ENCODE measurements around the gene NAT16. TPM values are rescaled to one million over a fixed set of nuclear protein-coding genes. Genes with fewer than 3 reads are reported as not detected.

The NAT16 gene
- total and polyA plus RNA-seq, 12 donors = 0.14 TPM; not detected in 11

DNA sequence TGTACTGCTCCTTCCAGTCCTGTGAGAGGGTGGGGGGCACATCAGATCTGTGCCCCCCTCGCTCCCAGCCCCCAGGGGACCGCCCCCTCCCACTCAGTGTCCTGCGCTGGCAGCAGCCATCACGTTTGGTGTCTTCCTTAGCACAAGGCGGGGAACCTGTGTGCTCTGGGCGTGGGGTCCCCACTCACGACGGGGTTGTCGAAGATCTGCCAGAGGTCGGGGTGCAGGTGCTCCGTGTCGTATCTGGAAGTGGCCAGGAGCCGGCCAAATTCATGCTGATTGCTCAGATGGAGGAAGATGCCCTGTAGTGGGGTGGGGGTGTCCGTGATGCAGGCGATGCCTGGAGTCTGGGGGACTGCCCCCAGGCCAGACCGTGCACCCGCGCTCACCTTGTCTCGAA is 30.1 kb upstream of the NAT16 start:
- 88 to 95% (median 92%) methylated on average over 8 to 19 of the region's 19 CpGs for WGBS, 4 donors
- intact Hi-C loops (cut with DNase I) = loop anchor here in 1 of 2 donors (5.0 kb wide), 1 partner anchor 37 kb away; the partner anchor contains the start of gene FIS1
- Histone ChIP-seq H3K4me3 (no peak overlapping the region), H3K4me1 (replicated peaks in 1 of 2) (no peaks in the 10 kb centered on the region), H3K9me3 (replicated peaks in 1 of 3) (no peaks in the 10 kb centered on the region), H3K36me3 (replicated peaks in 1 of 2) (peaks cover 0 to 57% of the 10 kb centered on the region in 2 donors), H3K27me3 (no peaks in the 10 kb centered on the region), H3K27ac (no peak overlapping the region)
- TF ChIP-seq, protein P1, sequence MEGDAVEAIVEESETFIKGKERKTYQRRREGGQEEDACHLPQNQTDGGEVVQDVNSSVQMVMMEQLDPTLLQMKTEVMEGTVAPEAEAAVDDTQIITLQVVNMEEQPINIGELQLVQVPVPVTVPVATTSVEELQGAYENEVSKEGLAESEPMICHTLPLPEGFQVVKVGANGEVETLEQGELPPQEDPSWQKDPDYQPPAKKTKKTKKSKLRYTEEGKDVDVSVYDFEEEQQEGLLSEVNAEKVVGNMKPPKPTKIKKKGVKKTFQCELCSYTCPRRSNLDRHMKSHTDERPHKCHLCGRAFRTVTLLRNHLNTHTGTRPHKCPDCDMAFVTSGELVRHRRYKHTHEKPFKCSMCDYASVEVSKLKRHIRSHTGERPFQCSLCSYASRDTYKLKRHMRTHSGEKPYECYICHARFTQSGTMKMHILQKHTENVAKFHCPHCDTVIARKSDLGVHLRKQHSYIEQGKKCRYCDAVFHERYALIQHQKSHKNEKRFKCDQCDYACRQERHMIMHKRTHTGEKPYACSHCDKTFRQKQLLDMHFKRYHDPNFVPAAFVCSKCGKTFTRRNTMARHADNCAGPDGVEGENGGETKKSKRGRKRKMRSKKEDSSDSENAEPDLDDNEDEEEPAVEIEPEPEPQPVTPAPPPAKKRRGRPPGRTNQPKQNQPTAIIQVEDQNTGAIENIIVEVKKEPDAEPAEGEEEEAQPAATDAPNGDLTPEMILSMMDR (IDR thresholded peaks at IDR 0.05) = no peak
- TF ChIP-seq POLR2A (IDR thresholded peaks at IDR 0.05) = no peak
- no peak for DNase-seq

DNA sequence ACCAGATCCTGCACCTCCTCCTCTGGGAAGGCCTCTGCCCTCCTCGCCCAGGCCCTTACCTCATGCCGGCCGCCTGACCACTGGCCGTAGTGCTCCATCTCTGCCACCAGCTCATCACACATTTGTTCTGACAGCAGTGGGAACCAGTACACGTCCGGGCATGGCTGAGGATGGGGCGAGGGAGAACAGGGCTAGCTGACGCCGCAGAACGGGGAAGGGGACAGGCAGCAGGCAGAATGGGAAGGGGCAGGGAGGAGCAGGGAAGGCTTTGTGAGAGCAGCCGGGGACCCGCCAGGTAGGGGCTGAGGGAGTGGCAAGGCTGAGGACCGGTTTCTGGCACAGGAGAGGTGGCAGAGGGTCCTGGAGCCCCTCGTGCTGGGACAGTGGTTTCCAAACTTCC is 28.7 kb upstream of the NAT16 start:
- DNase-seq = no peak
- TF ChIP-seq POLR2A (IDR thresholded peaks at IDR 0.05) = no peak
- TF ChIP-seq, protein P1 (IDR thresholded peaks at IDR 0.05) = no peak
- Histone ChIP-seq H3K4me1 (replicated peaks in 1 of 2) (no peaks in the 10 kb centered on the region), H3K27ac (no peak overlapping the region), H3K36me3 (replicated peaks in 1 of 2) (peaks cover 0 to 46% of the 10 kb centered on the region in 2 donors), H3K4me3 (no peak overlapping the region), H3K27me3 (no peaks in the 10 kb centered on the region), H3K9me3 (replicated peaks in 1 of 3) (no peaks in the 10 kb centered on the region)
- intact Hi-C loops (cut with DNase I) = no loop called here
- WGBS, 4 donors = 94 to 99% (median 95%) methylated on average over 14 of the region's 14 CpGs

DNA sequence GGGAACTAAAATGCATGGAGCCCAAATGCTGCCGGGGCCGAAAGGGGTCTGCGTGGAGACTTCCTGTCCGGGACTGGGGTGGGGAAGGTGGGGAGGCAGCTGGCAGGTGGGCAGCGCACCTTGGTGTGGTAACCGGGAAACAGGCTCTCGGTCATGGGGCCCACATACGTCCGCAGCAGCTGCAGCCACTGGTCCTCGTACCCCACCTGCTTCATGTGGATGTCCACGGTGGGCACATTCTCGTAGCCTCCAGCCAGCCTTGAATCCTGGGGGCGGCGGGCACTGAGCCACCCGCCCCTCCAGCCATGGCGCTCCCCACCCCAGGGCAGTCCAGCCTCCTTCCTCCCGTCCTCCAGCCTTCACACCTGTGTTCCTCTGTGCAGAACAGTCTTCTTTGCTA is 27.4 kb upstream of the NAT16 start:
- no peak overlapping the region for H3K4me3 ChIP-seq
- peaks cover 0 to 37% of the 10 kb centered on the region in 2 donors for H3K36me3 ChIP-seq (replicated peaks in 1 of 2)
- no peaks in the 10 kb centered on the region for H3K9me3 ChIP-seq (replicated peaks in 1 of 3)
- 93 to 100% (median 95%) methylated on average over 4 to 17 of the region's 17 CpGs for whole genome bisulfite sequencing, 4 donors
- H3K4me1 ChIP-seq (replicated peaks in 1 of 2) = no peaks in the 10 kb centered on the region
- DNase-seq = no peak
- no peak overlapping the region for H3K27ac ChIP-seq
- no peak for TF ChIP-seq POLR2A (IDR thresholded peaks at IDR 0.05)
- TF ChIP-seq, protein P1 (IDR thresholded peaks at IDR 0.05) = no peak
- H3K27me3 ChIP-seq = peaks cover 9% of the 10 kb centered on the region
- intact Hi-C loops (cut with DNase I) = no loop called here

DNA sequence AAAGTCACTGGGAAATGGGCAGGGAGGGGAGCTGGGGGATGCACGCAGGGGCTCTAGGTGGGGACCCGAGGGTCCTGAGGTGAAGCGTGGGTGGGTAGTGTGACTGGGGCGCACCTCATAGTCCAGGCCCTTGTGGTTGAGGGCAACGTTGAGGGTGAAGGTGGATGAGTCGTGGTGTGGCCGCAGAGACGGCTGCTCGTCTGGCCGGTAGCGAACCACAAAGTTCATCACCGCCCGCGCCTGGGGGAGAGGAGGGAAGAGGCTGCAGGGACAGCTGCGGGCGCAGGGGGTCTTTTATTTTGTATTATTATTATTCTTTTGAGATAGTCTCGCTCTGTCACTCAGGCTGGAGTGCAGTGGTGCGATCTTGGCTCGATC is 26.6 kb upstream of the NAT16 start:
- H3K27me3 ChIP-seq = peaks cover 17% of the 10 kb centered on the region
- intact Hi-C loops (cut with DNase I) = no loop called here
- TF ChIP-seq, protein P1 (IDR thresholded peaks at IDR 0.05) = no peak
- TF ChIP-seq POLR2A (IDR thresholded peaks at IDR 0.05) = no peak
- peaks cover 0 to 32% of the 10 kb centered on the region in 2 donors for H3K36me3 ChIP-seq (replicated peaks in 1 of 2)
- no peaks in the 10 kb centered on the region for H3K9me3 ChIP-seq (replicated peaks in 1 of 3)
- 85 to 91% (median 88%) methylated on average over 18 to 19 of the region's 19 CpGs for WGBS, 4 donors
- no peak overlapping the region for H3K4me3 ChIP-seq
- peaks cover 0 to 4% of the 10 kb centered on the region in 2 donors for H3K4me1 ChIP-seq (replicated peaks in 1 of 2)
- H3K27ac ChIP-seq = no peak overlapping the region
- DNase-seq = no peak
